ENCODE data around the gene ZNF385B. TPM values are rescaled to one million over a fixed set of nuclear protein-coding genes. Genes with fewer than 3 reads are reported as not detected.

ZNF385B gene
- total RNA-seq, 3 donors from 2014 or later, result 3.4 to 8.8 (median 4.5) TPM

DNA sequence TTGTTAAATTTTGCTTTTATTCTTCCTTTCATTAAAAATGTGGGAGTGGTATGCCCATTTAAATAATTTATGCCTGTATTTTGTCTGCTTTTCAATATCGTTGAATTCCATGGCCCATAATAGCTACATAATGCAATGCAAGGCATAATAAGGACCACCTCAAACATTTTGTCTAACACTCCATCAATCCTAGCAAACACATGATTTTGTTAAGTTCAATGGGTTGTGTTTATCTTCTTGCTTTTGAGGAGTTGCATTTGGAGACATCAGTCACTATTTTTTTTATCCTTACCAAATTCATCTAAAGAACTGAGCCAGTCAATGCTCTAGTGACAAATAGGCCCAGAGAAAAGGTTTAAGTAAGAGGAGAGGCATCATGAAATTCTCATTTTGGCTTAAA is 145.5 kb downstream of the ZNF385B start:
- intact Hi-C loops (cut with DNase I; ENCODE audit: low total_unique reads), result no loop called here
- H3K4me1 ChIP-seq, result no peaks in the 10 kb centered on the region
- TF ChIP-seq POLR2A (IDR thresholded peaks at IDR 0.05), result no peak
- TF ChIP-seq CTCF (IDR thresholded peaks at IDR 0.05), result no peak
- no peak for TF ChIP-seq POLR2AphosphoS5 (IDR thresholded peaks at IDR 0.05)
- no peaks in the 10 kb centered on the region for H3K36me3 ChIP-seq
- no peaks in the 10 kb centered on the region for H3K9me3 ChIP-seq
- H3K4me3 ChIP-seq, result no peak overlapping the region
- no peak overlapping the region for H3K27ac ChIP-seq
- DNase-seq (ENCODE audit: low spot score in 2 of 2), result no peak
- H3K27me3 ChIP-seq, result no peaks in the 10 kb centered on the region

DNA sequence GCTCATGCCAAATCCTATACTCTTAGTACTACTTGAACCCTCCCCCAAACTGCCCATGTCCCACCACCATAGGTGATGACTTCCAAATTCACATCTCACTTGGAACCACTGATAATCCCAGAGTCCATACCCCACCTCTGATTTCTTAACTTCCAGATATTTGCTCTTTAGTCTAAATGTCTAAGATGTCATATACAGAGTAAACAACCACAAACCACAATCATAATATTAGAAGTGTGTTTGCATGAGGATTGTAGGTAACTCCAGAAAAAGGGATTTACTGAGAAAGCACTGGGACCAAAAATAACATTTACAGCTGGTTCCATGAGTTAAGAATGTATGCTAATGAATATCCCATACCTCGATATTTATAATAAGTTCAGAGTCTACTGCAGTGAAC is 146.2 kb downstream of the ZNF385B start:
- H3K9me3 ChIP-seq, result no peaks in the 10 kb centered on the region
- H3K4me3 ChIP-seq, result no peak overlapping the region
- intact Hi-C loops (cut with DNase I; ENCODE audit: low total_unique reads), result no loop called here
- no peak for DNase-seq (ENCODE audit: low spot score in 2 of 2)
- TF ChIP-seq CTCF (IDR thresholded peaks at IDR 0.05) (no peak), POLR2AphosphoS5 (IDR thresholded peaks at IDR 0.05) (no peak), POLR2A (IDR thresholded peaks at IDR 0.05) (no peak)
- H3K27me3 ChIP-seq, result no peaks in the 10 kb centered on the region
- no peaks in the 10 kb centered on the region for H3K4me1 ChIP-seq
- no peaks in the 10 kb centered on the region for H3K36me3 ChIP-seq
- no peak overlapping the region for H3K27ac ChIP-seq

- Histone ChIP-seq H3K4me1 (no peaks in the 10 kb centered on the region), H3K9me3 (no peaks in the 10 kb centered on the region), H3K27ac (no peak overlapping the region), H3K4me3 (no peak overlapping the region), H3K27me3 (no peaks in the 10 kb centered on the region), H3K36me3 (no peaks in the 10 kb centered on the region)
- DNase-seq (ENCODE audit: low spot score in 2 of 2), result no peak
- TF ChIP-seq POLR2A (IDR thresholded peaks at IDR 0.05) (no peak), POLR2AphosphoS5 (IDR thresholded peaks at IDR 0.05) (no peak), CTCF (IDR thresholded peaks at IDR 0.05) (no peak)
- intact Hi-C loops (cut with DNase I; ENCODE audit: low total_unique reads), result no loop called here
These were observed 148.6 kb downstream of the ZNF385B start for GRCh38 chr2:179712825-179713224.

DNA sequence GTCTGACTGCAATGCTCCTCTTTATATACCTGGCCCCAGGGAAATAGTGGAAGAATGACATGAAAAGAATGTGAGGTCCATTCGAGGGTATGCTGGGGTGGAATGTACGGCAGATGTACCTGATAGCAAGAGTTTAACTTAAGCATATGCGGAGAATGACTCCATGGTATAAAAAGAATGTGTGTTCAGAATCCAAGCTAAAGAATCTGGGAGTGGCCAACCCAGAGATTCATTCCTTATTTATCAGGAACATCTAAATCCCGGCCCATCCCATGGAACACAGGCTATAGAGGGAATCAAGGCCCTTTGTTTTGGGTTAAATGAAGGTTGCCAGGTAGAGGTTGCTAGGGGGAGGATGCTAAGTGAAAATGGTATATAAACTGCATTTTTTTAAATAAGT is 150.0 kb downstream of the ZNF385B start:
- DNase-seq (ENCODE audit: low spot score in 2 of 2), result no peak
- Histone ChIP-seq H3K9me3 (no peaks in the 10 kb centered on the region), H3K27ac (no peak overlapping the region), H3K36me3 (no peaks in the 10 kb centered on the region), H3K4me3 (no peak overlapping the region), H3K4me1 (no peaks in the 10 kb centered on the region), H3K27me3 (no peaks in the 10 kb centered on the region)
- TF ChIP-seq CTCF (IDR thresholded peaks at IDR 0.05) (no peak), POLR2AphosphoS5 (IDR thresholded peaks at IDR 0.05) (no peak), POLR2A (IDR thresholded peaks at IDR 0.05) (no peak)
- intact Hi-C loops (cut with DNase I; ENCODE audit: low total_unique reads), result no loop called here

GRCh38 chr2:179703702-179704101 is 157.7 kb downstream of the ZNF385B start:
- Histone ChIP-seq H3K4me3 (no peak overlapping the region), H3K4me1 (no peaks in the 10 kb centered on the region), H3K36me3 (no peaks in the 10 kb centered on the region), H3K27ac (no peak overlapping the region), H3K27me3 (no peaks in the 10 kb centered on the region), H3K9me3 (no peaks in the 10 kb centered on the region)
- intact Hi-C loops (cut with DNase I; ENCODE audit: low total_unique reads), result no loop called here
- TF ChIP-seq POLR2AphosphoS5 (IDR thresholded peaks at IDR 0.05) (no peak), CTCF (IDR thresholded peaks at IDR 0.05) (no peak), POLR2A (IDR thresholded peaks at IDR 0.05) (no peak)
- DNase-seq (ENCODE audit: low spot score in 2 of 2), result no peak
